GM12878 (cell line): ENCODE measurements around the gene AGPAT4.

Experiments
- ATF3 ChIP-seq: IDR thresholded peaks from 2 replicates; pipeline ENCODE4 v1.6.1; 2011; ENCODE audit warnings: low read depth, mild to moderate bottlenecking, low read length, moderate library complexity, borderline replicate concordance; ENCODE audit errors: extremely low read depth
- CTCF ChIP-seq, 3 experiments: IDR thresholded peaks in 2 of 3; conservative IDR thresholded peaks in 1 of 3; 2 replicates each; pipeline ENCODE4 v1.5.1; 2011; ENCODE audit warnings: low read depth in 3 of 3, low read length in 3 of 3, mild to moderate bottlenecking in 3 of 3, control low read depth in 2 of 3, moderate library complexity in 2 of 3, inconsistent platforms in 1 of 3, mixed read lengths in 1 of 3; ENCODE audit not compliant: control insufficient read depth in 2 of 3, insufficient read depth in 1 of 3; ENCODE audit errors: extremely low read depth in 1 of 3
- JUND ChIP-seq: IDR thresholded peaks from 2 replicates; pipeline ENCODE4 v1.6.1; 2012; ENCODE audit warnings: low read depth, mild to moderate bottlenecking, low read length, improper control_type of control experiment, moderate library complexity
- NFYA ChIP-seq: IDR thresholded peaks from 2 replicates; pipeline ENCODE4 v1.6.1; 2011; ENCODE audit warnings: low read depth, mild to moderate bottlenecking, low read length, improper control_type of control experiment, borderline replicate concordance
- POLR2AphosphoS2 ChIP-seq: IDR thresholded peaks from 2 replicates; pipeline ENCODE4 v1.6.1; 2011; ENCODE audit warnings: low read depth, mild to moderate bottlenecking, low read length, improper control_type of control experiment, moderate library complexity
- POLR2AphosphoS5 ChIP-seq: IDR thresholded peaks from 2 replicates; pipeline ENCODE4 v1.6.1; 2011; ENCODE audit warnings: mild to moderate bottlenecking, low read length, inconsistent platforms
- RAD21 ChIP-seq: IDR thresholded peaks from 2 replicates; pipeline ENCODE4 v1.6.1; 2011; ENCODE audit warnings: mild to moderate bottlenecking, low read depth, low read length, moderate library complexity; ENCODE audit not compliant: insufficient read depth
- SIN3A ChIP-seq: IDR thresholded peaks from 2 replicates; pipeline ENCODE4 v1.6.1; 2012; ENCODE audit warnings: low read depth, low read length, improper control_type of control experiment
- ZBTB40 ChIP-seq: fragments of 450-650 bp; IDR thresholded peaks from 2 replicates; pipeline ENCODE4 v1.6.1; 2016; ENCODE audit warnings: mild to moderate bottlenecking, moderate library complexity, borderline replicate concordance

GRCh38 chr6:161085246-161085645 is 188.6 kb downstream of the AGPAT4 start:
- TF ChIP-seq CTCF (IDR thresholded peaks at IDR 0.05 in 2 of 3, conservative IDR thresholded peaks at IDR 0.05 in 1 of 3; ENCODE audit: control insufficient read depth in 2 of 3, extremely low read depth in 1 of 3, insufficient read depth in 1 of 3, low read depth in 3 of 3, low read length in 3 of 3), result no peak
- TF ChIP-seq ZBTB40, result no peak
- TF ChIP-seq RAD21, result no peak
- no peak for TF ChIP-seq POLR2AphosphoS2
- TF ChIP-seq SIN3A, result no peak
- TF ChIP-seq NFYA, result no peak
- no peak for TF ChIP-seq JUND
- TF ChIP-seq POLR2AphosphoS5, result no peak
- TF ChIP-seq ATF3, result no peak
